ENCODE results near the gene PTP4A2.

The PTP4A2 gene

GRCh38 chr1:31866450-31867032 is 71.6 kb downstream of the PTP4A2 start:
- no peak for DNase-seq (ENCODE audit: low read depth)
- TF ChIP-seq POLR2A (IDR thresholded peaks at IDR 0.05; ENCODE audit: extremely low read depth, insufficient read length), result no peak
- TF ChIP-seq MAX (IDR thresholded peaks at IDR 0.05; ENCODE audit: low read depth, low read length), result no peak
- no peak for TF ChIP-seq MYC (IDR thresholded peaks at IDR 0.05; ENCODE audit: low read depth, low read length)
- TF ChIP-seq CTCF (IDR thresholded peaks at IDR 0.05; ENCODE audit: low read depth, low read length), result no peak
- no peak overlapping the region for H3K4me3 ChIP-seq (ENCODE audit: low read depth, low read length)

- TF ChIP-seq CTCF (IDR thresholded peaks at IDR 0.05; ENCODE audit: low read depth, low read length) (no peak), POLR2A (IDR thresholded peaks at IDR 0.05; ENCODE audit: extremely low read depth, insufficient read length) (no peak), MYC (IDR thresholded peaks at IDR 0.05; ENCODE audit: low read depth, low read length) (no peak), MAX (IDR thresholded peaks at IDR 0.05; ENCODE audit: low read depth, low read length) (no peak)
- no peak overlapping the region for H3K4me3 ChIP-seq (ENCODE audit: low read depth, low read length)
- no peak for DNase-seq (ENCODE audit: low read depth)
These were observed 72.3 kb downstream of the PTP4A2 start for GRCh38 chr1:31865728-31866449.

- no peak for DNase-seq (ENCODE audit: low read depth)
- H3K4me3 ChIP-seq (ENCODE audit: low read depth, low read length), result no peak overlapping the region
- TF ChIP-seq CTCF (IDR thresholded peaks at IDR 0.05; ENCODE audit: low read depth, low read length) (no peak), POLR2A (IDR thresholded peaks at IDR 0.05; ENCODE audit: extremely low read depth, insufficient read length) (no peak), MYC (IDR thresholded peaks at IDR 0.05; ENCODE audit: low read depth, low read length) (no peak), MAX (IDR thresholded peaks at IDR 0.05; ENCODE audit: low read depth, low read length) (no peak)
These were observed 76.1 kb downstream of the PTP4A2 start for GRCh38 chr1:31862071-31862470.

- no peak overlapping the region for H3K4me3 ChIP-seq (ENCODE audit: low read depth, low read length)
- no peak for DNase-seq (ENCODE audit: low read depth)
- TF ChIP-seq MAX (IDR thresholded peaks at IDR 0.05; ENCODE audit: low read depth, low read length) (no peak), MYC (IDR thresholded peaks at IDR 0.05; ENCODE audit: low read depth, low read length) (no peak), CTCF (IDR thresholded peaks at IDR 0.05; ENCODE audit: low read depth, low read length) (no peak), POLR2A (IDR thresholded peaks at IDR 0.05; ENCODE audit: extremely low read depth, insufficient read length) (no peak)
These were observed 76.8 kb downstream of the PTP4A2 start for GRCh38 chr1:31861346-31861745.

- no peak for DNase-seq (ENCODE audit: low read depth)
- TF ChIP-seq CTCF (IDR thresholded peaks at IDR 0.05; ENCODE audit: low read depth, low read length) (no peak), MAX (IDR thresholded peaks at IDR 0.05; ENCODE audit: low read depth, low read length) (no peak), POLR2A (IDR thresholded peaks at IDR 0.05; ENCODE audit: extremely low read depth, insufficient read length) (no peak), MYC (IDR thresholded peaks at IDR 0.05; ENCODE audit: low read depth, low read length) (no peak)
- no peak overlapping the region for H3K4me3 ChIP-seq (ENCODE audit: low read depth, low read length)
These were observed 77.6 kb downstream of the PTP4A2 start for GRCh38 chr1:31860581-31860980.
